ENCODE measurements around the gene BLID.

BLID gene

GRCh38 chr11:122109932-122110331 lies 6.1 kb downstream of the BLID start:
- no peaks in the 10 kb centered on the region for H3K36me3 ChIP-seq (ENCODE audit: low read length)
- H3K79me2 ChIP-seq (ENCODE audit: insufficient read depth, low read length) = no peaks in the 10 kb centered on the region
- H4K20me1 ChIP-seq (ENCODE audit: low read depth, low read length) = no peaks in the 10 kb centered on the region
- H3K9me3 ChIP-seq (ENCODE audit: insufficient read depth, low read length) = no peaks in the 10 kb centered on the region
- no peaks in the 10 kb centered on the region for H3K27me3 ChIP-seq (ENCODE audit: low read length)
- no peak overlapping the region for H3K27ac ChIP-seq (ENCODE audit: low read depth, low read length)
- no peak overlapping the region for H3K4me3 ChIP-seq (ENCODE audit: insufficient read depth, low read length, poor library complexity, severe bottlenecking)
- no peak overlapping the region for H2AFZ ChIP-seq (ENCODE audit: low read depth, low read length, severe bottlenecking)
- TF ChIP-seq CTCF (IDR thresholded peaks at IDR 0.05; ENCODE audit: insufficient read depth, low read length, poor library complexity, severe bottlenecking) = no peak
- no peak for TF ChIP-seq EZH2phosphoT487 (conservative IDR thresholded peaks at IDR 0.05; ENCODE audit: low read length)
- no peak overlapping the region for H3K9ac ChIP-seq (ENCODE audit: low read length)
- H3F3A ChIP-seq (ENCODE audit: insufficient read depth) = no peaks in the 10 kb centered on the region
- H3K4me2 ChIP-seq (ENCODE audit: low read depth, low read length, poor library complexity, severe bottlenecking) = no peak overlapping the region
- H3K9me2 ChIP-seq (replicated peaks; ENCODE audit: insufficient read depth, low read length) = no peaks in the 10 kb centered on the region

GRCh38 chr11:122108828-122109227 lies 7.2 kb downstream of the BLID start:
- no peaks in the 10 kb centered on the region for H3K27me3 ChIP-seq (ENCODE audit: low read length)
- H3K79me2 ChIP-seq (ENCODE audit: insufficient read depth, low read length) = no peaks in the 10 kb centered on the region
- no peaks in the 10 kb centered on the region for H3F3A ChIP-seq (ENCODE audit: insufficient read depth)
- H2AFZ ChIP-seq (ENCODE audit: low read depth, low read length, severe bottlenecking) = no peak overlapping the region
- H3K27ac ChIP-seq (ENCODE audit: low read depth, low read length) = no peak overlapping the region
- H3K9me3 ChIP-seq (ENCODE audit: insufficient read depth, low read length) = no peaks in the 10 kb centered on the region
- no peak overlapping the region for H3K9ac ChIP-seq (ENCODE audit: low read length)
- H3K4me3 ChIP-seq (ENCODE audit: insufficient read depth, low read length, poor library complexity, severe bottlenecking) = no peak overlapping the region
- TF ChIP-seq CTCF (IDR thresholded peaks at IDR 0.05; ENCODE audit: insufficient read depth, low read length, poor library complexity, severe bottlenecking) (no peak), EZH2phosphoT487 (conservative IDR thresholded peaks at IDR 0.05; ENCODE audit: low read length) (no peak)
- H4K20me1 ChIP-seq (ENCODE audit: low read depth, low read length) = no peaks in the 10 kb centered on the region
- H3K9me2 ChIP-seq (replicated peaks; ENCODE audit: insufficient read depth, low read length) = no peaks in the 10 kb centered on the region
- H3K4me2 ChIP-seq (ENCODE audit: low read depth, low read length, poor library complexity, severe bottlenecking) = no peak overlapping the region
- H3K36me3 ChIP-seq (ENCODE audit: low read length) = no peaks in the 10 kb centered on the region

DNA sequence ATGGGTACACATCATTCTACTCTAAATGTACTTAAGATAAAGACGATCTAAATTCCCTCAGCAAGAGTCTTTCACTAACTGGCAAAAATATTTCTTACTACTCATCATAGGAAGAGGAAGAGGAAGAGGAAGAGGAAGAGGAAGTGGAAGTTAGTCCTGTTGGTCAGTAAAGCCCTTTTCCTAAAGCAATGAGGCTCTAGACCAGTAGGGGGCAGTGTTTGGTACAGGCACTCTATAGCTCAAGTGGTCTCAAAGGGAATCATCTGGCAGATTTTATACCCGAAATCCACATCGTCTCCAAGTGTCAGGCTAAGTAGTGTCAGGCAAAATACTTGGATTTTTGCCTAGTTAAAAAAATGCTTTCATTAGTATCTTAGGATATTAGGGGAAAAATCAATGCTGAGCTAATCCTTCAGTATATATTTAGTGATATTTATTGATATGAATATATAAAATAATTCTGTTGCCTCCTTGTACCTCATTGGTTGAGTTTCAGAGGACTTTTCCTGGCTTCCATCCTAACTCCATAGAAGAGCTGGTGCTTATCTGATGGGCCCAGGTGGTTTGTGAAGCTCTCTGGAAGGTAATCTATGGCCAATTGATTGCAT lies 7.7 kb downstream of the BLID start:
- no peaks in the 10 kb centered on the region for H3K9me2 ChIP-seq (replicated peaks; ENCODE audit: insufficient read depth, low read length)
- H3F3A ChIP-seq (ENCODE audit: insufficient read depth) = no peaks in the 10 kb centered on the region
- H2AFZ ChIP-seq (ENCODE audit: low read depth, low read length, severe bottlenecking) = no peak overlapping the region
- H3K9ac ChIP-seq (ENCODE audit: low read length) = no peak overlapping the region
- no peaks in the 10 kb centered on the region for H3K36me3 ChIP-seq (ENCODE audit: low read length)
- no peak overlapping the region for H3K27ac ChIP-seq (ENCODE audit: low read depth, low read length)
- H3K4me2 ChIP-seq (ENCODE audit: low read depth, low read length, poor library complexity, severe bottlenecking) = no peak overlapping the region
- no peaks in the 10 kb centered on the region for H4K20me1 ChIP-seq (ENCODE audit: low read depth, low read length)
- H3K27me3 ChIP-seq (ENCODE audit: low read length) = no peaks in the 10 kb centered on the region
- H3K9me3 ChIP-seq (ENCODE audit: insufficient read depth, low read length) = no peaks in the 10 kb centered on the region
- peak; percentile 50 for TF ChIP-seq CTCF (IDR thresholded peaks at IDR 0.05; ENCODE audit: insufficient read depth, low read length, poor library complexity, severe bottlenecking)
- no peak for TF ChIP-seq EZH2phosphoT487 (conservative IDR thresholded peaks at IDR 0.05; ENCODE audit: low read length)
- no peak overlapping the region for H3K4me3 ChIP-seq (ENCODE audit: insufficient read depth, low read length, poor library complexity, severe bottlenecking)
- no peaks in the 10 kb centered on the region for H3K79me2 ChIP-seq (ENCODE audit: insufficient read depth, low read length)
